HAP-1 (cell line): Measurements from ENCODE around the gene NOS2.
A peak's percentile ranks its signal among the peaks of the same experiment; 100 is the strongest.

Source experiments
- DNase-seq, 2 experiments: peaks; one replicate each; pipeline ENCODE4 v3.0.0-alpha.2; 2016 to 2020; ENCODE audit warnings: low spot score in 2 of 2
- H3K27me3 ChIP-seq: fragments of 250-450 bp; sonication (Bioruptor Pico); 2 replicates; pipeline ENCODE4 v1.5.1; 2020; ENCODE audit warnings: low read depth, mild to moderate bottlenecking, moderate library complexity
- H3K36me3 ChIP-seq: fragments of 250-450 bp; sonication (Bioruptor Pico); replicated peaks from 2 replicates; pipeline ENCODE4 v1.5.1; 2020; ENCODE audit warnings: mild to moderate bottlenecking
- H3K4me1 ChIP-seq: fragments of 250-450 bp; sonication (Bioruptor Pico); 2 replicates; pipeline ENCODE4 v1.5.1; 2020; ENCODE audit warnings: mild to moderate bottlenecking
- H3K4me3 ChIP-seq: fragments of 250-450 bp; sonication (Bioruptor Pico); 2 replicates; pipeline ENCODE4 v1.5.1; 2020; ENCODE audit warnings: mild to moderate bottlenecking, moderate library complexity
- H3K9me3 ChIP-seq: fragments of 250-450 bp; sonication (Bioruptor Pico); 2 replicates; pipeline ENCODE4 v1.5.1; 2020; ENCODE audit warnings: mild to moderate bottlenecking, moderate library complexity
- in situ Hi-C: fragments of 300-500 bp; cut with MboI; formaldehyde crosslinking; loops from 3 replicates; pipeline ENCODE4 v1.14.3; 2020; ENCODE audit warnings: low sequenced_read_pairs, inconsistent platforms, mixed read lengths

NOS2 gene

DNA sequence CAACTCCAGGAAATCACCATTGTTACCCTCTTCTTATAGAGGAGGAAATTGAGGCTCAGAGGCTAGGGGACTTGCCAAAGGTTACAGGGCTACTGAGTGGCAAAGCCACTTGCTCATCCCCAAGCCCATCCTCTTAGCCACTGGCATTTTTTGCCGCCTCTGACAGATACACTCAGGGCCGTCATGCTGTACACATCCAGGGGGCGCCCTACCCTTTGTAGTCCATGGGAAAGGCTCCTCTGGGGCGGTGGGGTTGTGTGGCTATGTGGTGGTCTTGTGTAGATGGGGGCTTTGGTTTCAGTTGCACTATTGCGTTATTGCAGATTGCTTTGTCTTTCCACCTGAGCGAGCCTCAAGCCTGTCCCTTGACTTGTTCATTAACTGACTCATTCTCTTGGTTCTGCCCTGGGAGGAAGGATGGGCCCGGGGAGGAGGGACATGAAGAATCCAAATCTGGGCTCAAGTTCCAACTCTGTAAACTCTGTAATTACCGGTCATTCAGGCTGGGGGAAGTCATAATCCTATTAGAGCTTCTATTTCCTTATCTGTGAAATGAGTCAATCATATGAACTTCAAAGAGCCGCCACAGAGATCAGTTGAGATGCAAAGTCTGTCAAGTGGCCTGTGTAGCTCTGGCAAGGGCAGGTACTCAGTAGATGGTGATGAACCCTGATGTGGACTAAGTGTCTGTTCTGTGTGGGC lies 2.8 kb downstream of the NOS2 start:
- Histone ChIP-seq H3K9me3 (no peaks in the 10 kb centered on the region), H3K27me3 (no peaks in the 10 kb centered on the region; the same call in 1 of the 2 replicates), H3K4me3 (no peak overlapping the region), H3K36me3 (no peaks in the 10 kb centered on the region), H3K4me1 (peaks cover 4% of the 10 kb centered on the region; the same call in 1 of the 2 replicates)
- peak in 1 of 2 experiments; percentile 17 for DNase-seq
- in situ Hi-C loops, result loop anchor here (25.0 kb wide), 2 partner anchors 435 to 590 kb away; no protein-coding TSS in a partner anchor

DNA sequence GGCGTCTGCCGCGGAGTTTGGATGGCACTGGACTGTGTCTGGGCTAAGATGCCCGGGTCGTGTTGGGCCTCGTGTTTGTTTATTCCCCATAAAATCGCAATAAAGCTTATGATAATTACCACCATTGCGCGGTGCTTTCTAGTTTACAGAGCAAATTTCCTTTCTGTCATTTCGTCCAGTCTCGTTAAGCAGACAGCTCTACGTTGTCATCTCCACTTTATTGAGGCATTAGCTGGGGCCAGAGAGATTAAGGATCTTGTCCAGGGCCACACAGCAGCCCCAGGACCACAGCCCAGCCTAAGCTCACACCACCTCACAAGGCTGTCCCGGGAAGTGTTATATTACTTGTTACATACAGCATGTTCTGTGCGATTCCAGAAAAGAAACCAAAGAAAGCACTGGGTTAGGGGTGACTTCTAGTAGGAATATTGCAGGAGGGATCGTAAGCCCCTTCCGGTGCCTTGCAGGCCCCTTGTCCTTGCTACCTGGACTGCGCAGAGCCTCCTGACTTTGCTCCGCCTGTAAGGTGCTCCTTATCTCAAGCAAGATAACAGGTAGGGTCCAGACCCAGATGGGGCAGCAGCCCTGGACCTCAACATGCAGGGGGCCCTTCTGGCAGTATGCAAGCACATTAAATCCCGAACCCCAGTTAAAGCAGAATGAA lies 6.3 kb downstream of the NOS2 start:
- Histone ChIP-seq H3K27me3 (no peaks in the 10 kb centered on the region; the same call in 1 of the 2 replicates), H3K4me3 (peak overlapping the region; percentile 21), H3K9me3 (no peaks in the 10 kb centered on the region), H3K4me1 (peaks cover 4% of the 10 kb centered on the region; the same call in 1 of the 2 replicates), H3K36me3 (no peaks in the 10 kb centered on the region)
- no peak for DNase-seq
- in situ Hi-C loops, result loop anchor here (25.0 kb wide), 2 partner anchors 432 to 593 kb away; no protein-coding TSS in a partner anchor

DNA sequence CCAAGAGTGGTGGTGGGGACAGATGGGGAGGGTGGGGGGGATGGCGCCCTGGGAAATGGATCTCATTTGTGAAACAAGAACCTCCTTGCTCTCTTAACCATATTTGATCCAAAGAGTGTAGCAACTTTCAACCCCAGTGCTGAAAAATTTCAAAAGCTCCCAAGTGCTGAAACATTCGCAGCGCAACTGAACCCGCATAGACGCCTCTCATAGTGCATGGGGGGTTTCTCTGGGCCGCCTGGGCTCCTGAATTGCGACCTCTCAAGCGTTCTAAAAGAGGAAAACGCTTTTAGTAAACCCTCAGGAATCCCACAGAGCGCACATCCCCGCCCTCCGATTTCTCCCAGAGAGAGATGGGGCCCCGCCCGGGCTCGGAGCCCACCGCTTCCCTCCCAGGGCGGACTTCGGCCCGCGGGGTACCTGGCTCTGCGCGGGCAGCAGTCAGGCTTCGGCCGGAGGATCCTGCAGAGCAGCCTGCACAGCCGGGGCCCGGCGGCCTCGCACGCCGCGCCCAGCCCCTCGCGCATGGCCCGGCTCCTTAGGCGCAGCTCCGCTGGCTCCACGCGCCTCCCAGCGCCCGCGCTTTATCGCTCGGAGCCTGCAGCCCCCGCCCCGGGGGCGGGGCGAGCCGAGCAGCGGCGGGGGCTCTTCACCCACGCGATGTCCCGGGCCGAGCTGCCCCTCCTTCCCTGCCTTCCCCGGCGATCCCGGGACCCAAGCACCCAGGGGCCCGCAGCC lies 7.0 kb downstream of the NOS2 start:
- H3K36me3 ChIP-seq, result no peaks in the 10 kb centered on the region
- peaks cover 4% of the 10 kb centered on the region; the same call in 1 of the 2 replicates for H3K4me1 ChIP-seq
- peak overlapping the region; percentile 21 for H3K4me3 ChIP-seq
- DNase-seq, result peak; percentile 32 to 69
- in situ Hi-C loops, result loop anchor here (25.0 kb wide), 2 partner anchors 431 to 594 kb away; no protein-coding TSS in a partner anchor
- no peaks in the 10 kb centered on the region for H3K9me3 ChIP-seq
- H3K27me3 ChIP-seq, result no peaks in the 10 kb centered on the region; the same call in 1 of the 2 replicates

DNA sequence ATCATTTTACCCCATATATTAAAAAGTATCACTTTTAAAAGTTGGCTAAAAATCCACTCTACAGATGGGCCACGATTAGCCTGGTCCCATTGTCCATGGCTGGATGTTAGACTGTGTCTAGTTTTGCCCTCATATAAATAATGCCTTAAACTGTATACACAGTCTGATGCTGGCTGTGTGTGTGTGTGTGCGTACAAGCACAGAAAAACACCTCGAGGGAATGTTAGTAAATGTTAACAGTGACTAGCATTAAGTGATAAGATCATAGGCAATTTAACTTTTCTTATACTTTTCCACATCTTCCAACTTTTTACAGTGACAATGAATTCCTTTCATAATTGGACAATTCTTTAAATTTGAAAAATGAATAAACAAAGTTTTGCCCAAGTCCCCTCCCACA lies 8.2 kb downstream of the NOS2 start:
- Histone ChIP-seq H3K4me3 (no peak overlapping the region), H3K9me3 (no peaks in the 10 kb centered on the region), H3K36me3 (no peaks in the 10 kb centered on the region), H3K27me3 (no peaks in the 10 kb centered on the region; the same call in 1 of the 2 replicates), H3K4me1 (peaks cover 4% of the 10 kb centered on the region; the same call in 1 of the 2 replicates)
- in situ Hi-C loops, result loop anchor here (25.0 kb wide), 2 partner anchors 430 to 595 kb away; no protein-coding TSS in a partner anchor
- no peak for DNase-seq

DNA sequence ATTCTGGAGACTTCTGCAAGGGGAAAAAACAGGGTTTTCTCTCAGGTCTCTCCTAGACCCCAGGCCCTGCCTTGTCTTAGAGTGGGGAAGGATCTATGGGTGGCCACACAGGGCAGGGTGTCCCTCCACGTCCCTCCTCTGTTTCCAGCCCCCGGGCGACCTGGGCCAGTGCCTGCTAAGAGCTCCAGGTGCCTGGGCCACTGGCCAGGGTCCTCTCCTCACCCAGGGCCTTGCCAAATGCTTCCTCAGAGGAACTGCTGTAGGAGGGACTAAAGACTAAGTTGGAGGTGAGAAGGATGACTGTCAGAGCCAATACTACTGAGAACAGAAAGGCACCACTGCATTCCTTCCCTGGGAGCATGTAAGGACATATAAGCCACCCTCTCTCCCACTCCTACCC lies 11.4 kb downstream of the NOS2 start:
- H3K4me3 ChIP-seq, result no peak overlapping the region
- in situ Hi-C loops, result loop anchor here (25.0 kb wide), 2 partner anchors 427 to 598 kb away; no protein-coding TSS in a partner anchor
- H3K4me1 ChIP-seq, result peaks cover 4% of the 10 kb centered on the region; the same call in 1 of the 2 replicates
- DNase-seq, result no peak
- no peaks in the 10 kb centered on the region for H3K27me3 ChIP-seq
- H3K36me3 ChIP-seq, result no peaks in the 10 kb centered on the region
- H3K9me3 ChIP-seq, result no peaks in the 10 kb centered on the region

DNA sequence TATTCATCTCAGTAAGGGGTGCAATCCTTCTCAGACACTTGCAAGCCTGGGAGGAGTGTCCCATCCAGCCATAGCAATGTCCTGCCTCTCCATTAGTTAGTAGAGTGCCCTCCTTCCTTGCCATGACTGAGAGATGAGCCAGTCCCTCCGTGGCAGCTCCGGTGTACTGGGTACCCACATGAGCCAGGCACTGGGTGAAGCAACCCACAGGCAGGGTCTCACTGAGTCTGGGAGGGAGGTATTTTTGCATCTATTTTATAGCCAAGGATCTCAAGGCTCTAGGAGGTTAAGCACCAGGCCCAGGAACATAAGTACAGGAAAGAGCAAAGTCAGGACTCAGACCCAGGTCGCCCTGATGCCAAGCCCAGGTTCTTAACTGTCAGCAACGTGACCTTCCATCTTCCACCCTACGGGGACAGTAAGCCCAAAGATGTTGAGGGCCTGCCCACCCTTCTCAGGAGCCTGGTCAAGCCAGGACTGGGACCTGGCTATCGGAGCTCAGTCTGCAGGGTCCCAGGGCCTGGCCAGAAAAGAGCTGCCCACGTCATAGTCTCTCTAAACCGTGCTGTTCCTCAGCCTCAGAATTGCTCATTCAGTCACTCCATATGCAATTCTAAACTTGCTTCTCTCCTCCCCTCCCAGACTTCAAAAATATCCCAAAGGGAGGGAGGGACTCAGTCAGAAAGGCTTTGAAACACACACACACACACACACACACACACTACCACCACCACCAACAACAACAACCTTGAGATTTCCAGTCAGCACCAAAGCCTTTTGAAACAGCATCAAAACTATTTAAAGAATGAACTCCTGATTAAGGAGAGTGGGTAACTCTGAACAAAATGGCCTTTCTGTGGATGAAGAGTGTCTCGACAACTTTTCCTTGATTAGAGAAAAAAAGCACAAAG lies 16.6 kb downstream of the NOS2 start:
- Histone ChIP-seq H3K27me3 (no peaks in the 10 kb centered on the region), H3K4me1 (no peaks in the 10 kb centered on the region), H3K36me3 (no peaks in the 10 kb centered on the region), H3K4me3 (no peak overlapping the region), H3K9me3 (no peaks in the 10 kb centered on the region)
- DNase-seq, result no peak
- in situ Hi-C loops, result loop anchor here (25.0 kb wide), 2 partner anchors 421 to 604 kb away; no protein-coding TSS in a partner anchor

DNA sequence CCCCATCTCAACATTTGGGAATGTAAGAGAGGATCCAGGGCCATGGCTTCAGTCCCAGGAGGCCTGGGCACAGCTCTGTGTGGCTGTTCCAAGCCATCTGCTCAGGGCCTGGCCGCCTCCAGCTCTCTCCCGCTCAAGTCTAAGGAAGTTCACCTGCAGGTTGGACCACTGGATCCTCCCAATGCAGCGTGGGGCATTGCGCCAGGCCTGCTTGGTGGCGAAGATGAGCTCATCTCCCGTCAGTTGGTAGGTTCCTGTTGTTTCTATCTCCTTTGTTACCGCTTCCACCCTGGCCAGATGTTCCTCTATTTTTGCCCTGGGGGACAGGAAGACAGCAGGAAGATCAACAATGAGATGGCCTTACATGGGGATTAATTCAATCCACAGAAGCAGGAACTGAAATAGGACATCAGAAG lies 17.5 kb downstream of the NOS2 start:
- H3K27me3 ChIP-seq, result no peaks in the 10 kb centered on the region
- no peak overlapping the region for H3K4me3 ChIP-seq
- no peaks in the 10 kb centered on the region for H3K4me1 ChIP-seq
- in situ Hi-C loops, result loop anchor here (25.0 kb wide), 2 partner anchors 420 to 605 kb away; no protein-coding TSS in a partner anchor
- H3K9me3 ChIP-seq, result no peaks in the 10 kb centered on the region
- no peaks in the 10 kb centered on the region for H3K36me3 ChIP-seq
- no peak for DNase-seq

DNA sequence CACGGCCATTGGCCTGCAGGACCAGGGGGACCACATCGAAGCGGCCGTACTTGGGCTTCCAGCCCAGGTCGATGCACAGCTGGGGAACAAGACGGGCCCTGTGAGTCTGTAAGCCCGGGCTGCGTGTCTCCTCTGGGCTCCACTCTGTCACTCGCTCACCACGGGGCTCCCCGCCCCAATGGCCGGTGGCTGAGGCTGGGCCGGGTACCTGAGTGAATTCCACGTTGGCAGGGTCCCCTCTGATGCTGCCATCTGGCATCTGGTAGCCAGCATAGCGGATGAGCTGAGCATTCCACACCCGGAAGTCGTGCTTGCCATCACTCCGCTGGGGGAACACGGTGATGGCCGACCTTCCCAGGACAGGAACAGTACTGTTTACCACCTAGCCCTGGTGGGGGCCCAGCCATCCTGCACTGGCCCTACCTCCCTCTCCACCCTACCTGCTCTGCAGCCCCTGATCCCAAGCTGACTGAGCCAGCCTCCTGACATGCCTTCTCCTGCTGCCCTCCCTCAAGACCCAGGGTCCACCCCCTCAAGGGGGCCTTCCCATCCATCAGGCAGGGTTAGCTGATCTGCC lies 19.4 kb downstream of the NOS2 start:
- Histone ChIP-seq H3K9me3 (no peaks in the 10 kb centered on the region), H3K4me3 (no peak overlapping the region), H3K27me3 (no peaks in the 10 kb centered on the region), H3K4me1 (no peaks in the 10 kb centered on the region), H3K36me3 (no peaks in the 10 kb centered on the region)
- DNase-seq, result no peak
- in situ Hi-C loops, result loop anchor here (25.0 kb wide), 2 partner anchors 419 to 606 kb away; no protein-coding TSS in a partner anchor

DNA sequence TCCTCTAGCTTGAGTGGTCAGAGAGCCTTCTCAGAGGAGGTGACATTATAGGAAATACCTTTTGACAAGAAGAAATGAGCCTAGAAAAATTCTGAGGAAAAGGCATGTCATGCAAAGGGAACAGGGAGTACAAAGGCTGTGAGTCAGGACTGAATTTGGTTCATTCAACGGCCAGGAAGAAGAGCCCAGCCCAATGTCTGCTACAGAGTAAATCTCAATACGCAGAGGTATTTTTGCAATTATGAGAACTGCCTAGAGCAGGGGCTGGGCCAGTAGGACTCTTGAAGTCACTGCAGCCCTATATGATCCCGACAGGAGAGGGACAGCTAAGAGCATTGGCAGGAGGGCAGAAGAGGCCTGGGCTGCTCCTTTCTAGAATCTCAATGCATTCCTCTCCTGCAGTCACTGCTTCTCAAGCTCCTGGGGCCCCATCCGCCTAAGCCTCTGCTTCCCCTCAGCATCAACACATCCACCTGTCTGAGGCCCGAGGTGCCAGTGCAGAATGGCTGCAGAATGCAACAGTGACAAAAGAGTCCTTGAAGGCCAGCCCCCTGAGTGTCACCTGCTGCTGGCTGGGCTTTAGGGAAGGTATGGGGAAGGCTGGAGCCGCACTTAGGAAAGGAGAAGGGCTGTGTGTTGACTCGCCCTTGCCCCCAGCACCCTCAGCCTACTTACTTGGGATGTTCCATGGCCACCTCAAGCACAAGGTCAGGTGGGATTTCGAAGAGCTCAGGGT lies 20.1 kb downstream of the NOS2 start:
- Histone ChIP-seq H3K4me1 (no peaks in the 10 kb centered on the region), H3K27me3 (no peaks in the 10 kb centered on the region), H3K4me3 (no peak overlapping the region), H3K9me3 (no peaks in the 10 kb centered on the region), H3K36me3 (no peaks in the 10 kb centered on the region)
- in situ Hi-C loops, result loop anchor here (25.0 kb wide), 2 partner anchors 418 to 607 kb away; no protein-coding TSS in a partner anchor
- DNase-seq, result no peak

DNA sequence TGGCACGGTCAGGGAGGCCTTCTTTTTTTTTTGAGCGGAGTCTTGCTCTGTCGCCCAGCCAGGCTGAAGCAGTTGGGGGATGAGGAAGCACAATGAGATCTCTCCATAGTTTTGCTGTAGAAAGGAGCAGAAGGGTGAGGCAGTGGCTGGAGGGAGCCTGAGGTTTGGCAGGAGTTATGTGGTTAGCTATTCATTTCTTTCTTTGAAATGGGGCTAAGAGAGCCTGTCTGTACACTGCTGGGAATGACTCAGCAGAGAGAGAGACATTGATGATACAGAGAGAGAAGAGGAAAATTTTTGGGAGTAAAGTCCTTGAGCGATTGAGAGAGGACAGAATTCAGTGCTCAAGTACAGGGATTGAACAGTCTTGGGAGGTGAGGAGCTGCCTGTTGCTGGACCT lies 22.1 kb downstream of the NOS2 start:
- in situ Hi-C loops, result loop anchor here (25.0 kb wide), 2 partner anchors 416 to 609 kb away; no protein-coding TSS in a partner anchor
- H3K27me3 ChIP-seq, result no peaks in the 10 kb centered on the region
- H3K4me3 ChIP-seq, result no peak overlapping the region
- no peaks in the 10 kb centered on the region for H3K4me1 ChIP-seq
- H3K36me3 ChIP-seq, result no peaks in the 10 kb centered on the region
- DNase-seq, result no peak
- H3K9me3 ChIP-seq, result no peaks in the 10 kb centered on the region

DNA sequence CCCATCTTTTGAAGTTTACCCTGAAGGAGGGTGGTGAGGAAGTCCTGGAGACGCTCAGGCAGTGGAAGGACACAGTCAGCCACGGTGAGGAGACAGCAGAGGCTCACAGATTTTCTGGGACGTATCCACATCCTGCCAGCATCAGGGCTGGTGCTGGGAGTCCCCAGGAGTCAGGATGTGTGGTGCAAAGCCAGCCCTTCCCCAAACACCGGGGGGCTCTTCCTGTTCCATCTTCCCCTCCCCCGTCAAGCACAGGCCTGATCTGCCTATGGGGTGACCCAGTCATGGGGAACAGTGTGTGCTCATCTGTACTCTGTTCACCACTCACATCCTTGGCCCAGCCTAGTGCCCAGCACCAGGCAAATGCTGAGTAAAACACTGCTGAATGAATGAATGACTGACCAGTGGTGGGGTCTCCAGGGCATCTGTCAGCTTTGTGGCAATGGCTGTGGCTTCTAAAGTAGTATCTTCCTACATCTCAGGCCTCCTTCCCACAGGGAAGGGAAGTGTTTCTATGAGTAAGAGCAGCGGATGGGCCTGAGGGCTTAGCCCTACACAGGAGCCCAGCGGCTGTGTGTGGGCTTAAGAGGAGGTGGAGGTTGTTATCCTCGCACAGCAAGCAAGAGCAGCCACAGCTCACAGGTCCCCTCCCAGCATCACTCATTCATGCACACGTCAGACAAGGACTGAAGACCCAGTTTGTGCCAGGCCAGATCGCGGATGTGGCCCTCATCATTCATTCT lies 23.3 kb downstream of the NOS2 start:
- no peak overlapping the region for H3K4me3 ChIP-seq
- no peaks in the 10 kb centered on the region for H3K9me3 ChIP-seq
- in situ Hi-C loops, result loop anchor here (25.0 kb wide), 2 partner anchors 415 to 610 kb away; no protein-coding TSS in a partner anchor
- no peaks in the 10 kb centered on the region for H3K27me3 ChIP-seq
- H3K4me1 ChIP-seq, result no peaks in the 10 kb centered on the region
- no peaks in the 10 kb centered on the region for H3K36me3 ChIP-seq
- no peak for DNase-seq
